ENCODE measurements around the gene S100A2. TPM values are rescaled to one million over a fixed set of nuclear protein-coding genes. Genes with fewer than 3 reads are reported as not detected.
"Not testable (repeated sequence)": the region's sequence is repeated elsewhere in the genome, so short reads cannot be mapped to it uniquely, and the experiment has no call there.

The S100A2 gene
- total RNA-seq, 2 donors from 2014 or later: 10.1 to 10.7 TPM

- H3K4me3 Mint-ChIP-seq: no peak overlapping the region
- no peaks in the 10 kb centered on the region for H3K36me3 Mint-ChIP-seq (ENCODE audit: low read depth)
- no peaks in the 10 kb centered on the region for H3K4me1 Mint-ChIP-seq
- ATAC-seq (replicated peaks): no peak
- H3K27me3 Mint-ChIP-seq: peaks cover 24% of the 10 kb centered on the region
- no peak overlapping the region for H3K27ac Mint-ChIP-seq
- H3K9me3 Mint-ChIP-seq: no peaks in the 10 kb centered on the region
Observed at GRCh38 chr1:153578936-153579335, 13.3 kb upstream of the S100A2 start.

- Mint-ChIP-seq H3K36me3 (ENCODE audit: low read depth) (no peaks in the 10 kb centered on the region), H3K9me3 (no peaks in the 10 kb centered on the region), H3K4me3 (no peak overlapping the region), H3K4me1 (no peaks in the 10 kb centered on the region), H3K27ac (no peak overlapping the region), H3K27me3 (peaks cover 24% of the 10 kb centered on the region)
- no peak for ATAC-seq (replicated peaks)
Observed at GRCh38 chr1:153578490-153578889, 12.8 kb upstream of the S100A2 start.

GRCh38 chr1:153577624-153578051 lies 12.0 kb upstream of the S100A2 start:
- Mint-ChIP-seq H3K4me1 (peaks cover 7% of the 10 kb centered on the region), H3K4me3 (no peak overlapping the region), H3K9me3 (no peaks in the 10 kb centered on the region), H3K27me3 (peaks cover 24% of the 10 kb centered on the region), H3K36me3 (ENCODE audit: low read depth) (no peaks in the 10 kb centered on the region), H3K27ac (no peak overlapping the region)
- ATAC-seq (replicated peaks): no peak

- no peak overlapping the region for H3K27ac Mint-ChIP-seq
- H3K27me3 Mint-ChIP-seq: peaks cover 24% of the 10 kb centered on the region
- no peaks in the 10 kb centered on the region for H3K9me3 Mint-ChIP-seq
- no peak for ATAC-seq (replicated peaks)
- no peaks in the 10 kb centered on the region for H3K36me3 Mint-ChIP-seq (ENCODE audit: low read depth)
- no peak overlapping the region for H3K4me3 Mint-ChIP-seq
- H3K4me1 Mint-ChIP-seq: peaks cover 7% of the 10 kb centered on the region
Observed at GRCh38 chr1:153577138-153577537, 11.5 kb upstream of the S100A2 start.

- ATAC-seq (replicated peaks); H3K36me3 Mint-ChIP-seq (ENCODE audit: low read depth); H3K27ac Mint-ChIP-seq; H3K4me3 Mint-ChIP-seq; H3K9me3 Mint-ChIP-seq: not testable (repeated sequence)
- Mint-ChIP-seq H3K4me1 (peaks cover 15% of the 10 kb centered on the region), H3K27me3 (peaks cover 24% of the 10 kb centered on the region)
Observed at GRCh38 chr1:153575497-153575896, 9.9 kb upstream of the S100A2 start.

GRCh38 chr1:153575081-153575491 lies 9.4 kb upstream of the S100A2 start:
- not testable (repeated sequence) for H3K9me3 Mint-ChIP-seq; ATAC-seq (replicated peaks); H3K36me3 Mint-ChIP-seq (ENCODE audit: low read depth); H3K27ac Mint-ChIP-seq; H3K4me3 Mint-ChIP-seq
- Mint-ChIP-seq H3K4me1 (peaks cover 15% of the 10 kb centered on the region), H3K27me3 (peaks cover 24% of the 10 kb centered on the region)

- peak overlapping the region; percentile 95 for H3K27ac Mint-ChIP-seq
- peaks cover 31% of the 10 kb centered on the region for H3K4me1 Mint-ChIP-seq
- H3K9me3 Mint-ChIP-seq: no peaks in the 10 kb centered on the region
- peaks cover 13% of the 10 kb centered on the region for H3K27me3 Mint-ChIP-seq
- peaks cover 4% of the 10 kb centered on the region for H3K36me3 Mint-ChIP-seq (ENCODE audit: low read depth)
- peak overlapping the region; percentile 80 for H3K4me3 Mint-ChIP-seq
- no peak for ATAC-seq (replicated peaks)
Observed at GRCh38 chr1:153573351-153573750, 7.7 kb upstream of the S100A2 start.

- Mint-ChIP-seq H3K36me3 (ENCODE audit: low read depth) (peaks cover 12% of the 10 kb centered on the region), H3K4me1 (peaks cover 38% of the 10 kb centered on the region), H3K27ac (peak overlapping the region; percentile 95), H3K9me3 (no peaks in the 10 kb centered on the region), H3K27me3 (peaks cover 5% of the 10 kb centered on the region), H3K4me3 (peak overlapping the region; percentile 80)
- peak; percentile 82 for ATAC-seq (replicated peaks)
Observed at GRCh38 chr1:153572569-153573015, 6.9 kb upstream of the S100A2 start.

- ATAC-seq (replicated peaks): no peak
- H3K27me3 Mint-ChIP-seq: no peaks in the 10 kb centered on the region
- peaks cover 45% of the 10 kb centered on the region for H3K4me1 Mint-ChIP-seq
- H3K9me3 Mint-ChIP-seq: no peaks in the 10 kb centered on the region
- H3K36me3 Mint-ChIP-seq (ENCODE audit: low read depth): peaks cover 13% of the 10 kb centered on the region
- peak overlapping the region; percentile 80 for H3K4me3 Mint-ChIP-seq
- peak overlapping the region; percentile 95 for H3K27ac Mint-ChIP-seq
Observed at GRCh38 chr1:153571706-153572105, 6.1 kb upstream of the S100A2 start.

- H3K4me3 Mint-ChIP-seq: no peak overlapping the region
- no peaks in the 10 kb centered on the region for H3K27me3 Mint-ChIP-seq
- peak overlapping the region; percentile 7 for H3K27ac Mint-ChIP-seq
- ATAC-seq (replicated peaks): no peak
- peaks cover 14% of the 10 kb centered on the region for H3K36me3 Mint-ChIP-seq (ENCODE audit: low read depth)
- no peaks in the 10 kb centered on the region for H3K9me3 Mint-ChIP-seq
- peaks cover 50% of the 10 kb centered on the region for H3K4me1 Mint-ChIP-seq
Observed at GRCh38 chr1:153570874-153571273, 5.2 kb upstream of the S100A2 start.

- Mint-ChIP-seq H3K9me3 (no peaks in the 10 kb centered on the region), H3K4me1 (peaks cover 55% of the 10 kb centered on the region), H3K27me3 (no peaks in the 10 kb centered on the region), H3K36me3 (ENCODE audit: low read depth) (peaks cover 18% of the 10 kb centered on the region), H3K27ac (peak overlapping the region; percentile 100), H3K4me3 (peak overlapping the region; percentile 96)
- ATAC-seq (replicated peaks): no peak
Observed at GRCh38 chr1:153569465-153569864, 3.8 kb upstream of the S100A2 start.

- no peaks in the 10 kb centered on the region for H3K27me3 Mint-ChIP-seq
- peak overlapping the region; percentile 96 for H3K4me3 Mint-ChIP-seq
- peaks cover 55% of the 10 kb centered on the region for H3K4me1 Mint-ChIP-seq
- peak overlapping the region; percentile 100 for H3K27ac Mint-ChIP-seq
- H3K9me3 Mint-ChIP-seq: no peaks in the 10 kb centered on the region
- peak; percentile 31 for ATAC-seq (replicated peaks)
- peaks cover 18% of the 10 kb centered on the region for H3K36me3 Mint-ChIP-seq (ENCODE audit: low read depth)
Observed at GRCh38 chr1:153568367-153569099, 2.9 kb upstream of the S100A2 start.

- Mint-ChIP-seq H3K36me3 (ENCODE audit: low read depth) (peaks cover 18% of the 10 kb centered on the region), H3K4me3 (peak overlapping the region; percentile 96), H3K9me3 (no peaks in the 10 kb centered on the region), H3K27me3 (no peaks in the 10 kb centered on the region), H3K27ac (peak overlapping the region; percentile 100), H3K4me1 (peaks cover 48% of the 10 kb centered on the region)
- ATAC-seq (replicated peaks): peak; percentile 51
Observed at GRCh38 chr1:153567621-153568366, 2.1 kb upstream of the S100A2 start.

- Mint-ChIP-seq H3K27me3 (no peaks in the 10 kb centered on the region), H3K4me1 (peaks cover 44% of the 10 kb centered on the region)
- peak; percentile 83 for ATAC-seq (replicated peaks)
Observed at GRCh38 chr1:153566414-153567371, 1.0 kb upstream of the S100A2 start.

More at GRCh38 chr1:153566414-153567371, 1.0 kb upstream of the S100A2 start:
- H3K9me3 Mint-ChIP-seq: no peaks in the 10 kb centered on the region
- peak overlapping the region; percentile 100 for H3K27ac Mint-ChIP-seq
- H3K36me3 Mint-ChIP-seq (ENCODE audit: low read depth): peaks cover 18% of the 10 kb centered on the region
- H3K4me3 Mint-ChIP-seq: peak overlapping the region; percentile 96

Data from activated T-helper 17 cell treated with anti-CD3 and anti-CD28 coated beads, Interleukin-2, amount 50 U/mL, for 72 hours (primary cell).